ENCODE results near the gene SOX8. TPM values are rescaled to one million over a fixed set of nuclear protein-coding genes. Genes with fewer than 3 reads are reported as not detected.

The SOX8 gene
- total RNA-seq, 1 donor from 2014 or later: 7.0 TPM

- Mint-ChIP-seq H3K27me3 (ENCODE audit: unreplicated experiment) (peaks cover 3% of the 10 kb centered on the region), H3K4me1 (ENCODE audit: low read depth, unreplicated experiment) (no peaks in the 10 kb centered on the region), H3K36me3 (ENCODE audit: unreplicated experiment) (peaks cover 27% of the 10 kb centered on the region), H3K27ac (ENCODE audit: unreplicated experiment) (no peak overlapping the region), H3K9me3 (ENCODE audit: unreplicated experiment) (peaks cover 8% of the 10 kb centered on the region), H3K4me3 (ENCODE audit: unreplicated experiment) (no peak overlapping the region)
- DNase-seq: no peak
- TF ChIP-seq CTCF (IDR thresholded peaks at IDR 0.05; ENCODE audit: partially characterized antibody, unreplicated experiment): no peak
These were observed 44.3 kb upstream of the SOX8 start for GRCh38 chr16:937311-937710.

GRCh38 chr16:937723-938122 is 43.8 kb upstream of the SOX8 start:
- H3K36me3 Mint-ChIP-seq (ENCODE audit: unreplicated experiment): peaks cover 31% of the 10 kb centered on the region
- H3K4me3 Mint-ChIP-seq (ENCODE audit: unreplicated experiment): no peak overlapping the region
- DNase-seq: no peak
- no peak overlapping the region for H3K27ac Mint-ChIP-seq (ENCODE audit: unreplicated experiment)
- no peaks in the 10 kb centered on the region for H3K4me1 Mint-ChIP-seq (ENCODE audit: low read depth, unreplicated experiment)
- no peak for TF ChIP-seq CTCF (IDR thresholded peaks at IDR 0.05; ENCODE audit: partially characterized antibody, unreplicated experiment)
- peaks cover 3% of the 10 kb centered on the region for H3K27me3 Mint-ChIP-seq (ENCODE audit: unreplicated experiment)
- H3K9me3 Mint-ChIP-seq (ENCODE audit: unreplicated experiment): peaks cover 12% of the 10 kb centered on the region

- TF ChIP-seq CTCF (IDR thresholded peaks at IDR 0.05; ENCODE audit: partially characterized antibody, unreplicated experiment): no peak
- Mint-ChIP-seq H3K4me3 (ENCODE audit: unreplicated experiment) (no peak overlapping the region), H3K36me3 (ENCODE audit: unreplicated experiment) (peaks cover 33% of the 10 kb centered on the region), H3K27me3 (ENCODE audit: unreplicated experiment) (peaks cover 4% of the 10 kb centered on the region), H3K27ac (ENCODE audit: unreplicated experiment) (no peak overlapping the region), H3K9me3 (ENCODE audit: unreplicated experiment) (peaks cover 14% of the 10 kb centered on the region), H3K4me1 (ENCODE audit: low read depth, unreplicated experiment) (no peaks in the 10 kb centered on the region)
- no peak for DNase-seq
These were observed 43.4 kb upstream of the SOX8 start for GRCh38 chr16:938136-938535.

GRCh38 chr16:938752-939151 is 42.8 kb upstream of the SOX8 start:
- no peak overlapping the region for H3K27ac Mint-ChIP-seq (ENCODE audit: unreplicated experiment)
- peaks cover 35% of the 10 kb centered on the region for H3K36me3 Mint-ChIP-seq (ENCODE audit: unreplicated experiment)
- no peak for DNase-seq
- no peaks in the 10 kb centered on the region for H3K4me1 Mint-ChIP-seq (ENCODE audit: low read depth, unreplicated experiment)
- no peak overlapping the region for H3K4me3 Mint-ChIP-seq (ENCODE audit: unreplicated experiment)
- no peak for TF ChIP-seq CTCF (IDR thresholded peaks at IDR 0.05; ENCODE audit: partially characterized antibody, unreplicated experiment)
- H3K9me3 Mint-ChIP-seq (ENCODE audit: unreplicated experiment): peaks cover 14% of the 10 kb centered on the region
- peaks cover 6% of the 10 kb centered on the region for H3K27me3 Mint-ChIP-seq (ENCODE audit: unreplicated experiment)

- Mint-ChIP-seq H3K9me3 (ENCODE audit: unreplicated experiment) (peaks cover 14% of the 10 kb centered on the region), H3K27ac (ENCODE audit: unreplicated experiment) (no peak overlapping the region), H3K36me3 (ENCODE audit: unreplicated experiment) (peaks cover 41% of the 10 kb centered on the region), H3K4me3 (ENCODE audit: unreplicated experiment) (no peak overlapping the region), H3K4me1 (ENCODE audit: low read depth, unreplicated experiment) (no peaks in the 10 kb centered on the region), H3K27me3 (ENCODE audit: unreplicated experiment) (peaks cover 7% of the 10 kb centered on the region)
- DNase-seq: no peak
- no peak for TF ChIP-seq CTCF (IDR thresholded peaks at IDR 0.05; ENCODE audit: partially characterized antibody, unreplicated experiment)
These were observed 42.3 kb upstream of the SOX8 start for GRCh38 chr16:939311-939710.
